Measurements from ENCODE around the gene METAP1D. TPM values are rescaled to one million over a fixed set of nuclear protein-coding genes. Genes with fewer than 3 reads are reported as not detected.

The METAP1D gene
- total RNA-seq, 1 donor from 2014 or later: 2.7 TPM

Other genes with a start within 250 kb of the METAP1D start
- gene SLC25A12, start 105.7 kb upstream of the METAP1D start, total RNA-seq: 9.2 TPM
- gene HAT1, start 77.5 kb upstream of the METAP1D start, total RNA-seq: 24.3 TPM
- gene DLX1, start 85.6 kb downstream of the METAP1D start, total RNA-seq: 0.46 TPM
- gene DLX2, start 102.9 kb downstream of the METAP1D start, total RNA-seq: 0.14 TPM